DOHH2 (cell line): Measurements from ENCODE around the gene NUP210.

Experiments
- H3F3A ChIP-seq: fragments of 200-600 bp; sonication (generic), shearing (Covaris generic); 2 replicates; pipeline ENCODE4 v1.6.0; 2016; ENCODE audit warnings: antibody characterized with exemption, mild to moderate bottlenecking; ENCODE audit not compliant: control insufficient read depth, insufficient read depth
- H3K27ac ChIP-seq: fragments of 200-600 bp; sonication (generic); 2 replicates; pipeline ENCODE4 v1.5.1; 2014; ENCODE audit warnings: low read depth, mild to moderate bottlenecking, low read length, moderate library complexity
- H3K27me3 ChIP-seq: fragments of 200-600 bp; sonication (generic); 2 replicates; pipeline ENCODE4 v1.6.1; 2014; ENCODE audit warnings: mild to moderate bottlenecking, low read length, mixed read lengths; ENCODE audit not compliant: control insufficient read depth
- H3K36me3 ChIP-seq: fragments of 200-600 bp; sonication (generic); 2 replicates; pipeline ENCODE4 v1.6.1; 2014; ENCODE audit warnings: mild to moderate bottlenecking, low read length, moderate library complexity, mixed read lengths; ENCODE audit not compliant: control insufficient read depth
- H3K4me1 ChIP-seq: fragments of 200-600 bp; sonication (generic); 2 replicates; pipeline ENCODE4 v1.6.1; 2014; ENCODE audit warnings: mild to moderate bottlenecking, low read length, mixed read lengths; ENCODE audit not compliant: control insufficient read depth
- H3K4me2 ChIP-seq: fragments of 200-600 bp; sonication (generic); 2 replicates; pipeline ENCODE4 v1.6.0; 2014; ENCODE audit warnings: mild to moderate bottlenecking, low read length, moderate library complexity
- H3K4me3 ChIP-seq: fragments of 200-600 bp; sonication (generic); 2 replicates; pipeline ENCODE4 v1.5.1; 2014; ENCODE audit warnings: mild to moderate bottlenecking, low read length, mixed read lengths
- H3K79me2 ChIP-seq: fragments of 200-600 bp; sonication (generic); 2 replicates; pipeline ENCODE4 v1.6.1; 2014; ENCODE audit warnings: mild to moderate bottlenecking, low read length, mixed read lengths; ENCODE audit not compliant: control insufficient read depth
- H3K9me2 ChIP-seq: fragments of 200-600 bp; sonication (generic); replicated peaks from 2 replicates; pipeline ENCODE4 v1.6.1; 2014; ENCODE audit warnings: mild to moderate bottlenecking, low read length, mixed read lengths; ENCODE audit not compliant: control insufficient read depth
- H3K9me3 ChIP-seq: fragments of 200-600 bp; sonication (generic); 2 replicates; pipeline ENCODE4 v1.6.1; 2014; ENCODE audit warnings: antibody characterized with exemption, low read length, mixed read lengths; ENCODE audit not compliant: control insufficient read depth, insufficient read depth
- H4K20me1 ChIP-seq: fragments of 200-600 bp; sonication (generic); 2 replicates; pipeline ENCODE4 v1.6.0; 2014; ENCODE audit warnings: low read depth, mild to moderate bottlenecking, antibody characterized with exemption, low read length, moderate library complexity; ENCODE audit not compliant: control insufficient read depth, insufficient read depth
- CTCF ChIP-seq: fragments of 200-600 bp; sonication (generic); IDR thresholded peaks from one replicate; pipeline ENCODE4 v1.5.1; 2014; ENCODE audit warnings: antibody characterized with exemption, mild to moderate bottlenecking, low read depth, low read length; ENCODE audit not compliant: poor library complexity, severe bottlenecking
- EZH2phosphoT487 ChIP-seq: fragments of 200-600 bp; sonication (generic); IDR thresholded peaks from 2 replicates; pipeline ENCODE4 v1.6.1; 2017; ENCODE audit warnings: borderline replicate concordance, mild to moderate bottlenecking, antibody characterized with exemption, low read length, moderate library complexity, mixed read lengths

The NUP210 gene

DNA sequence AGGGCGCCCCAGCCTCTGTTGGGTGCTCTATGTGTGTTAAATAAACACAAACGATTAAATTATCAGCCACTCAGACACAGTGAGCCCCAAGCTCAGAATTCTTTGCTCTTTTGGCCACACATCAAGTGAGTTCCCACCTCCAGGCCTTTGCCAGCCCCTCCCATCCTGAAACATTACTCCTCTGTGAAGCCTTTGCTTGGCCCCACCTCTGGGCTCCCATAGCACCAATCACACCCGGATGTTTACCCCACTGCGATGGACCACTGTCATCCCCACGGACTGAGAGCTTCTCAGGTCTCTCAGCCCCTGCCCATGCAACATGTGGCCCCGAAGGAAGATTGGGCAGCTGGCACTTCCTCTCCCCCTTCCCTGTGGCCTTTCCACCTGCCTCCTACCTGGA, 85.1 kb downstream of the NUP210 start:
- H3K27ac ChIP-seq = peak overlapping the region; percentile 93
- no peaks in the 10 kb centered on the region for H3K27me3 ChIP-seq
- peaks cover 99% of the 10 kb centered on the region for H3K4me1 ChIP-seq
- H3K9me2 ChIP-seq = no peaks in the 10 kb centered on the region
- peak overlapping the region; percentile 41 for H3K4me3 ChIP-seq
- no peaks in the 10 kb centered on the region for H4K20me1 ChIP-seq
- TF ChIP-seq EZH2phosphoT487 (no peak), CTCF (no peak)
- H3K9me3 ChIP-seq = no peaks in the 10 kb centered on the region
- H3K79me2 ChIP-seq = peaks cover 17% of the 10 kb centered on the region
- peaks cover 43% of the 10 kb centered on the region for H3F3A ChIP-seq
- peaks cover 94% of the 10 kb centered on the region for H3K36me3 ChIP-seq
- H3K4me2 ChIP-seq = peak overlapping the region; percentile 67

DNA sequence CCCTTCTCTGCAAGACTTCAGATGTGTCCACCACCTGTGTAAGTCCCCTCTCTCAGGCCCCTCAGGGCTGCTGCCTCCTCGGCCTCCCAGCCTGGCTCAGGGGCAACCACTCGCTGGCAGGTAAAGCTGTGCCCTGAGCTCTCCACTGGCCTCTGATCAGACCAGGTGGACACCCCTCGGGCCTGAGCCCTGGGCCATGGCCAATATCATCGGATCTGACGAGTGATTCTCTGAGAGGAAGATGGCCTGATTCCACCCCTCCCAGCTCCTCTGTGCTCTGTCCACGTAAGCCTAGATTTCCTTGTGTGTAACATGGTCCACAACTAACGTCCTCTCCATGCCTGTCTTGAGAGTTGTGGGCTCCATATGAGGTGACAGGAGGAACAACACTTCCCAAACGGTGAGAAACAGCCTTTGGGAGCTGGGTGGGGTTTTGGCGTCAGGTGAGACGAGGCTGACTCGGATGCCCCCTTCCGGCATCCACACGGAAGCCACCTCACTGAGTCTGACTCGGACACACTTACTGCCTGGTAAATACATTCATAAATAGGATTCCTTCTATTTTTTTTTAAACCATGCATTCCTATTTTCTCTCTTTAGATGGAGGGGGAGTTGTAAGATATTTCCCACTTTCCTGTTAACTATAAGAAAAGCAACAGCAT, 86.8 kb downstream of the NUP210 start:
- Histone ChIP-seq H3K79me2 (peaks cover 22% of the 10 kb centered on the region), H3K27me3 (no peaks in the 10 kb centered on the region), H3K4me1 (peaks cover 99% of the 10 kb centered on the region), H3F3A (peaks cover 40% of the 10 kb centered on the region), H4K20me1 (no peaks in the 10 kb centered on the region), H3K4me3 (peak overlapping the region; percentile 41), H3K36me3 (peaks cover 94% of the 10 kb centered on the region), H3K9me3 (no peaks in the 10 kb centered on the region), H3K4me2 (peak overlapping the region; percentile 67), H3K9me2 (no peaks in the 10 kb centered on the region), H3K27ac (peak overlapping the region; percentile 93)
- TF ChIP-seq CTCF (no peak), EZH2phosphoT487 (no peak)

DNA sequence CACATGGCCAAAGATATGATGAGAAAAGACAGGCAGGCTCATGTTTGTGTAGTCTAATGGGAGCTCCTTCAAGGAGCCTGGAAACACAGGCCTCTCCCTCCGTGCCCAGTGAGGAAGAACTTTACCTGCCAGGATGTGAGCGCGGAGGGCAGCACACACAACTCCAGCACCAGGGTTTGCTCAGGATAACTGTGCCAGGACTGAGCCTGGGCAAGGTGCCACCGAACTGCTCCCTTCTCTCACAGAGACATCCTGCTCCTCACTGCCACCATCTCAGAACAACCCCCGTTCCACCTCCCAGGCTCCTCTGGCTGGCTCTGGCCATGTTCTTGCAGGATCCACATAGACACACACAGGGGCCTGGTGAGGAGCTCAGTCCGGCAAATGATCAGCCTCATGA, 87.4 kb downstream of the NUP210 start:
- Histone ChIP-seq H3K4me3 (peak overlapping the region; percentile 41), H3F3A (peaks cover 40% of the 10 kb centered on the region), H3K4me1 (peaks cover 99% of the 10 kb centered on the region), H3K9me2 (no peaks in the 10 kb centered on the region), H3K4me2 (peak overlapping the region; percentile 67), H3K36me3 (peaks cover 94% of the 10 kb centered on the region), H3K79me2 (peaks cover 22% of the 10 kb centered on the region), H3K27ac (peak overlapping the region; percentile 93), H4K20me1 (no peaks in the 10 kb centered on the region), H3K27me3 (no peaks in the 10 kb centered on the region), H3K9me3 (no peaks in the 10 kb centered on the region)
- TF ChIP-seq EZH2phosphoT487 = no peak

DNA sequence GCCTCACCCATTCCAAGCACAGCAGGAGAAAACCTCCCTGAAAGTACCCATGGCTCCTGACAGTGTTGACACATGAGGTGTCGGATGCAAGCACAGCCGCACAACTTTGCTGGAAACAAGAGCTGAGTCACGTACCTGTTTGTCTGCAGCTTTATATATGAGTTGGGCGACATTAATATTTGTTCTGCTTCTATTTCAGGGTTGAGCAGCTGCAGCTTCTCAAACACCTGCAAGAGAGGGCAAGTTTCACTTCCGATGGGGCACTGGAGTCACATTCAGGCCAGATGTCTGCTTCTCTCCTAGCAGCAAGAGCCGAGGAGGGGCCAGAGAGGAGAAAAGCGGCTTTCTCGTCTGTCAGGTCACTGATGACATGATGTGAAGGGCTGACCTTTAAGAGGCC, 88.0 kb downstream of the NUP210 start:
- Histone ChIP-seq H3K79me2 (peaks cover 22% of the 10 kb centered on the region), H3K27ac (peak overlapping the region; percentile 93), H3K4me3 (peak overlapping the region; percentile 56), H3K9me3 (no peaks in the 10 kb centered on the region), H3K4me1 (peaks cover 99% of the 10 kb centered on the region), H4K20me1 (no peaks in the 10 kb centered on the region), H3K36me3 (peaks cover 94% of the 10 kb centered on the region), H3F3A (peaks cover 40% of the 10 kb centered on the region), H3K9me2 (no peaks in the 10 kb centered on the region), H3K4me2 (peak overlapping the region; percentile 67), H3K27me3 (no peaks in the 10 kb centered on the region)
- no peak for TF ChIP-seq EZH2phosphoT487
